Stimulated activated CD4-positive, alpha-beta T cell treated with anti-CD3 and anti-CD28 coated beads, Interleukin-2, amount 100 ng/mL, for 48 hours (primary cell): Measurements from ENCODE around the gene PHAF1.

Experiments used
- DNase-seq, 2 donors: peaks; one replicate each; pipeline ENCODE4 v3.0.0-alpha.2; 2020

The PHAF1 gene

DNA sequence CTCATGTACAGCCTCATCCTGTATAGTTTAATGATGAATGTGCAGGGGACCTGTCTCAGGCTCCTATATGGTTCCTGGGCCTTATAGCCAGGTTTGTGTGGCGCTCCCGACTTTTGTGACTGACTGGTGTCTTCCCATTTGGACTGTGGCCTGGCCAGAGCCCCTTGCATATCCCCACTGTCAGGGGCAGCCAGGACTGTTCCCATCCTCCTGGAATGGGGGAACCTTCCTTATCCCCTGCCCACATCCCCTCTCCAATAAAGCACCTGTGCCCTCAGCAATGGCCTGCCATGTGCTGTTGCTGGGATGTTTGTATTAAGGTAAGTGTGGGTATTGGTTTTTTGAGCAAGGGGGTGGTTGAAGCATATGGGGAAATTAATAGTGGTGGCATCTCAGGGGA lies 38.5 kb downstream of the PHAF1 start:
- DNase-seq = no peak

DNA sequence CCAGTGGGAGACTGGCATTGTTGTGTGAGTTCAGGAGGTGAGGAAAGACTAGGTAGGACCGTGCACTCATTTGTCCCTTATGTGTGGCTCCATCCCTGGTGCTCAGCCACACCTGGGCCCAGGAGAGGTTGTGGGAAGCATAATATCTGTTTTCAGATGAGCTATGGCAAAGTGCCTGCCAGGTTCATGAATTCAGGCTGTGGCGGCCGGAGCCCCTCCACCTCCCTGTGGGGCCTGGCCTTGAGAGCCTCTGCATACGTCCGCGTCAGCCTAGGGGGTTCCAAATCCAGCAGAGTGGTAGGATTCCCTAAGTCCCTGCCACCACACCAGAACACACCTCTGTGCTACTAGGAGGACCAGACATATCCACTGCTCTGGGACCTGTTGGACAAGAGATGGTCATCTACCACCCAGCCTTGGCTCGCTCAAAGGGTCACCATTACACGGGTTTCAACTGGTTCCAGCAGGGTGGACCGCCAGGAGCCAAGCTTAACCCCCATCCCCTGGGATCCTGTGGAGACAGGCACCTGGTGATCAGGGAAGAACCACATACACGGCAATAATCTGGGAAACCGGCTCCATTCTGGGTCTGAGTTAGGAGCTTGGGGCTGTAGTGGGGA lies 39.0 kb downstream of the PHAF1 start:
- no peak for DNase-seq

DNA sequence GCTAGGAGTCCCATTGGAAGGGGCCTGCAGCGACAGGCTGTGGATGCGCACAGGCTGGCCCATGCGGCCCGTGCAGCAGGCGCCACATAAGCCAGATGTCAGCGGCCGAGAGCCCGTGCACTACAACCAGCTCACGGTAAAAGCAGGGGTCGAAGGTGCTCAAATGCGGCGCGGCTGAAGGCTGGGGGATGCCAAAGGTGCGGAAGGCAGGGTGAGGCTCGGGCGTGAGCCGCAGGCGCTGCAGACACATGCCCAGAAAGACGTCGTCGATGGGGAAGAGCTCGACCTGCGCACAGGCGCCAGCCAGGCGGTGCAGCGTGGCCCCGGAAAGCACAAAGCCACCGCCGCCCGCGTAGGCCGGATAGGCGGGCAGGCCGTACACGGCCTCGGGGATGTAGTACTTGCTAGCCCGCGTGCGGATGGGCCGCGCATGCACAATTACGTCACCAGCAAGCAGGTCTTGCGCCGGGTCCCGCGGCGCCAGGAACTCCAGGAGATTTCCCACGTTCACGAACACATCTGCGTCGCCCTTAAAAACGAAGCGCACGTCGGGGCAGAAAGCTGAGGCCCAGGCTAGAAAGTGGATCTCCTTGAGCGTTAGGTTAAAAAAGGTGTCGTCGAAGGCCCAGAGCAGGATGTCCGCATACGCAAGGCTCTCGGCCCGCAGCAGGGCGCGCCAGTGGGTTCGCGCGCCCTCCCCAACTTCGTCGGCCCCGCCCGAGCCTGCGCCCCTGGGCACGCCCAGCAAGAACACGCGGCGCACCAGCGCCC lies 39.7 kb downstream of the PHAF1 start:
- DNase-seq = no peak

DNA sequence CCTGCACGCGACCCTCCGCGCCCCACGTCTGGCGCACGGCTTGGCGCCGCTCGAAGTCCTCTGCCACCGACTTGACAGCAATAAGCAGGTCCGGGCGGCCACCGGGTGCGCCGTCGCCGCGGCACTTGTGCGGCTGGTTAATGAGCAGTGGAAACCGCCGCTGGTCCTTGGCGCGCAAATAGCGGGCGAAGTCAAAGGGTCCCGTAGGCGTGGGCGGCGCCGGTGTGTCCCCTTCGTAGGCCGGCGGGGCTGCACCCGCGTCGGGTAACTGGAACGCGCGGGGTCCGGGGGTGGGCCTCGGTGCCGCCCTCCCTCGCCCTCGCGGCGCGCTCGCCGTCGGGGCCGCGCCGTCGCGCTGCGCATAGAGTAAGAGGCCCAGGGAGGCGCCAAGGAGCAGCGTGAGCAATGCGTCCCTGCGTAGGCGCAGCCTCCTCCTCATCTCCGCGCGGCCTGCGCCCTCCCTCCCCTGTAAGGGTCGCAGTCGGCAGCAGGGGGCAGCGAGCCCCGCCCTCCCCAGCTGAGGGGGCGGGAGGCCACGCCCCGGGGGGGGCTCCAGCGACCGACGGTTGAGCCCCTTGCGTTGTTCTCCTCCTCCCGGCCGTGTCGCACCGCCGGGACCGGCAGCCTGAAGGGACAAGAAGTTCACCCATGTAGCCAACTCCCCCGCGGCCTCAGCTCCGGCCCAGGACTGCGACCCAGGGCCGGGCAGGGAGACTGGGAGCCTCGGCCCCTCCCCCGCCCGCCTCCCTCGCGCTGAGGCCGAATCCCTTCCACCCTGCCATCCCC lies 40.5 kb downstream of the PHAF1 start:
- DNase-seq = peak in 1 of 2 donors; percentile 36

DNA sequence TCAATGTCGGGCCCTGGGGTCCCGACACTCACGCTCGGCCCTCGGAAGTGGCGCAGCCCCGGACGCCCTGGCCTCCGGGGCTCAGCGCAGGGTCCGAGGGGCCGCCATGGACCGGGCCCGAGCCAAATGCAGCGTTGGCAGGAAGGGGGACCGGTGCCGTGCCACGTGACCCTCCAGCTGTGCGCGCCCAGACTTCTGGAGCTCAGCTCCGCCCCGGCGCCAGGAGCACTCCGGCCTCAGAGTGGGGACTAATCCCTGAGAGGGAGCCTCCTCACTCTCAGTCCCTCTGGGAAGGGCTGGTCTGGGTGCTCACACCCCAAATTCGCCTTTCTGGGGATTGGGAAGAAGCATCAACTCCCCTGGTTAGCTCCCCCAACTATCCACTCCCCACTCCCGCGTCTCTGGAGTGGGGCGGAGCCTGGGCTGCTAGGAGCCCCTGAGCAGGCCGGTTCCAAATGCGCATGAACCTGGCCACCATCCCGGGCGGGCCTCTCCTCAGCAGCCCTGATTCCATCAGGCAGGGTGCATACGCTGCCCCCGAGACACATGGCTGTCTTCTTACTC lies 41.2 kb downstream of the PHAF1 start, which contains the start of gene B3GNT9:
Gene B3GNT9 (minus strand): TSS at position 166 of the 564 bp plus-strand sequence. CDS start 513 bp downstream, outside the sequence.
- DNase-seq = no peak

DNA sequence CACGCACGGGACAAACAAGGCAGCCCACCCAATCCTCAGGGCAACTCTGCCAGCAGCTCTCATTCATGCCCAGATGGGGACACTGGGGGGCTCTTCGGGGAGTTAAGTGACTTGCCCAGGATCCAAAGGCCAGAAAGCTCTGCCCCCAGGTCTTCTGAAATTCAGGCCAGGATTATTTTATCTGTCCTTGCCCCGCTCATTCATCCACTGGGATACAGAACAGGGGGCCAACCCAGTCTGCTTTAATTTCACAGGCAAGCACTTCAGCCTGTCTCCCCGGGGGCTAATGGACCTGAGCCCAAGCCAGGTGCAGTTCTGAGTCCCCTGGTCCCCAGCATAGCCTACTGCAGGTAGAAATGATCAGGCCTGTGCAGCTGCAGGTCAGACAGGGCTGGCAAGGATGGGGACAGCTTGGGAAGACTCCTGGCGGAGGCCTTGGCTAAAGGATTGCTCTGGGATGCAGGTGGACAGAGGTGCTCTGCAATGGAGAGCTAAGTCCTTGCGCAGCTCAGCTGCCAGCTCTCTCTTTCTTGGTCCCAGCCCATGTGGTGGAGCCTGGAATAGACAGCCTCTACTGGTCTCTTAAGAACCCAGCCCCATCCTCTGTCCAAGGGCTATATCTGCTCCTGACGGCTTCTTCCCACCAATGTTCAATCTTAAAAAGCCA lies 41.8 kb downstream of the PHAF1 start:
- no peak for DNase-seq

DNA sequence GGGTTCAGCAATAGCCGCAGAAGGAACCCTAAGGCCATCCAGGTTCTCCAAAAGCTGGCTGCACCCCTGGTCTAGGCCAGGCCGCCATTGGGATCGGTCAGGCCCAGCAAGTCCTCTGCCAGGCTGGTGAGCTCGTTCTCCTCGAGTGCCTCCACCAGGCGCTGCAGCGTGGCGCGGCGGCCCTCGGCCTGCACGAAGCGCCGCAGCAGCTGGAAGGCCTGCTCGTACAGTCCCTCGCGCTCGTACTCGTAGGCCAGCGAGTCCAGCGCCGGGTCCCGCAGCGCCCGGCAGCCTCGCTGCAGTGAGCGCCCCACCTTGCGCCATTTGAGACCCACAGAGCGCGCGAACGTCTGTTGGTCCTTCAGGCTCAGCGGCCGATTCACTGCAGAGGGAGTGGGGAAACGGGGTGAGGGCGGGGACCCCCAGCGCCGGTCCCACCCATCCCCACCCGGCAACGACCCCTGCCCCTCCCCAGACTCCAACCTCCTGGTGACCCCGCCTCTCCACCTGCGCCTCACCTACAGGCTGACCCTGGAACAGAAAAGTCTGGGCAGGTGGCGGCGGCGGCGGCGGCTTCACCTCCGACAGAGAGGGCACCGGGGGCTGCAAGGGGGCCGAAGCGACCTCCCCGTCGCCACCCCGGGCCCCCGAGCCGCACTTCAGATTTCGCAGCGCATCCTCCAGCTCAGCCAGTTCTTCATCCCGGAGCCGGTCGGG lies 45.0 kb downstream of the PHAF1 start:
- DNase-seq = no peak

DNA sequence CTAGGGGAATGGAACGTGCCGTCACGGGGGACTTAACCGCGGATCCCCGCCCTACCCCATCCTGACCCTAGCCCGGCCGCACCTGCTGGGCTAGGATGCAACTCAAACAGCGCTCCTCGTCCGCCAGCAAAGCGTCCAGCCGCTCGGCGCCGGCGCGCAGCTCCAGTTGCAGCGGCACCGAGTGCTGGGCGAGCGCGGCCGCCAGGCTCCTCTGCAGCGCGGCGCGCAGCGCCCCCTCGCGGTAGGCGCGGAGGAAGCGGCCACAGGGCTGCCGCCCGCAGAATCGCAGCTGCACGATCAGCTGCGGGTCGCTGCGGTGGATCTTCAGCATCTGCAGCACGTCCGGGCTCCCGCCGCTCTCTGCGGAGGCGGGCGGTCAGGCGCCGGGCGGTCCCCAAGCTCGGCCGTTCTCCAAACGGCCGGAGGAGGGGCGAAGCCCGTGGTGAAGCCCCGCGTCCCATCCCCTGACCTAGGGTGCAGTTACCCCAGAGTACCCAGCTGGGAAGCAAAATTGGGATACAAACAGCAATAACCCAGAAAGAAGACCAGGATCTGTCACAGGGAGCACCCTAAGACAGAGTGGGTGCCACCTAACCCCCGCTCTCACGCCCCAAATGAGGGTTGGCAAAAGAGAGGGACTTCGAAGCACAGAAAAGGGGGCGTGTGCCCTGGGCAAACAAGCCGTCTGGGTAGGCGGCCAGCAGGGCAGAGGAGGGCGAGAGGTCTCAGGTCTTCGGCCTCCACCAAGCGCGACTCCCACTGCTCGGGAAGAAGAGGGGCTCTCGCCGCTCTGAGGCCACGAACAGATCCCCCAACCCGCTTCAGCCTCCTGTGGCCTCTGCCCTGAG lies 45.8 kb downstream of the PHAF1 start:
- DNase-seq = peak; percentile 77 to 86

DNA sequence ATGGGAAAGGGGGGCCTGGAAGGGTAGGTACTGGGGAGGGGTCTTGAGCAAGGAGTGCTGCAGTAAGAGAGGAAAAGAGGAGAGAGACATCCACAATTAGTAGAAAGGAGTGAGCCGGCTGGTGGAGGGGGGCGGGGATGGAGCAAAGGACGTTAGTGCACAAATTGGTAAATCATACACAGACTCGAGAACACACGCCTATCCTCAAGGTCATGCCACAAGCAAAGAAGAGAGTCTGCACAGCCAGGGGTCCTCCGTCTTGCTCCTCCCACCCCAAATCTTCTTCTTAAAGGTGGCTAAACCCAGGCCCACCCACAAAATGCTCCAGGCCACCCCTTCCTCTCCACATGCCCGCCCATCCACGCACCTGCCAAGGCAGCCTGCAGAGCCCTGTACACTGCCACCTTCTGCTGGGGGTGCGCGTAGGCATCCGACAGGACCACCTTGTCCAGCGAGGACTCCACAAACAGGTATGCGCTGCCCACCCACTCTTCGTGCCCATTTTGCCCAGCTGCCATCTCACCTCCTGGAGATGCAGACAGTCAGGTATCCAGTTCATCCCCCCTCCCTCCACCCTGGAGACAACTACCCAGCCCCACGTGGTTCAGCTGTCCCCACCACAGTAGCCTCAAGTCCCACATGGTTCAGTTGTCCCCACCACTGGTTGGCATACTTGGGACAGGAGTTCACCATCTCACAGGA lies 46.6 kb downstream of the PHAF1 start:
- no peak for DNase-seq

DNA sequence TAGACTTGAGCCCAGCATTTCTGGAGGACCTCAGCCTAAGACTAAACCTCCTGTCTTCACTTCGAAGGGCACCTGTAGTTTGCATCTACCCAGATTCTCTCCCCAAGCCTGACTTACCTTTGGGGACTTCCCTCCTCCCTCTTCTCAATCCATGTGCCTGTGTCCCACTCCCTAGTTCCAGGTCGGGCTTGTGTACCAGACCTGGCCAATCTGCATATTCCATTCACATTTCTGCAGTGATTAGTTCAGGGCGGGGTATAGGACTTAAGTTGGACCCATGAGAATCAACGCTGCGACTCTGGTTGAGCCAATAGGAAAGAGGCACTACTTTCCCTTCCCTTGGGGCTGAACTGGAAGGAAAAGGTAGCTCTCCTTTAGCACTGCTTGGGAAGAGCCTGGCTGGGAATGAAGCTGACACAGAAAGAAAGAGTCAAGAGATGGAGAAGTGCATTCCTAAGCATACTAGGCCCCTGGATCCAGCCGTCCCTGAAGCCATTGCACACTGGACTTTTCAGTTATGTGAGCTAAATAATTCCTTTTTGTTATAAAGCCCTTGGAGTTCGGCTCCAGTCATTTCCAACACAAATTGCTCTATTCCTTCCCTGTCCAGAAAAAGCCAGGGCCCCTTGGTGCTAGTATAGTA lies 47.5 kb downstream of the PHAF1 start:
- DNase-seq = no peak

DNA sequence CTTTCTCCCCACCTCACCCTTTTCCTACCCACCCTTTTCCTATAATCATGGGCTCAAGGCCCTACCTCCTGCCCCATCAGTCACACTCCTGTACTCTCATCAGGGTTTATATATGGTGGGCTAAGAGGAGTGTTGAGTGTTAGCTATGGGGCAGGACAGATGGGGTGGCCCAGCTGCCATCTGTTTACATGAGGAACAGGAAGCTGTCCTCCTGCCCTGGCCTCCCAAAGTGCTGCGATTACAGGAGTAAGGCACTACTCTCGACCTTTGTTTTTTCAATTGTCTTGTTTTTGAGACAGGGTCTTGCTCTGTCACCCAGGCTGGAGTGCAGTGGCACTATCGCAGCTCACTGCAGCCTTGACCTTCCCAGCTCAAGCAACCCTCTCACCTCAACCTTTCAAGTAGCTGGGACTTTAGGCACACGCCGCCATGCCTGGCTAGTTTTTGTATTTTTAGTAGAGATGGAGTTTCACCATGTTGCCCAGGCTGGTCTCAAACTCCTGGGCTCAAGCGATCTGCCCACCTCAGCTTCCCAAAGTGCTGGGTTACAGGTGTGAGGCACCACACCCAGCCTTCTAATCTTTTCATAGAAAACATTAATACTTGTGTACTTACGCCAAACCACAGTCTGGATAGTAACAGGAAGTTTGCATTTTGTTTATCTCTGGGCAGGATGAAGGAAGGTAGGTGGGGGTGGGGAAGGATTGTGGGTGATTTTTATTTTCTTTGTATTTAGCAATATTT lies 48.3 kb downstream of the PHAF1 start:
- DNase-seq = no peak

DNA sequence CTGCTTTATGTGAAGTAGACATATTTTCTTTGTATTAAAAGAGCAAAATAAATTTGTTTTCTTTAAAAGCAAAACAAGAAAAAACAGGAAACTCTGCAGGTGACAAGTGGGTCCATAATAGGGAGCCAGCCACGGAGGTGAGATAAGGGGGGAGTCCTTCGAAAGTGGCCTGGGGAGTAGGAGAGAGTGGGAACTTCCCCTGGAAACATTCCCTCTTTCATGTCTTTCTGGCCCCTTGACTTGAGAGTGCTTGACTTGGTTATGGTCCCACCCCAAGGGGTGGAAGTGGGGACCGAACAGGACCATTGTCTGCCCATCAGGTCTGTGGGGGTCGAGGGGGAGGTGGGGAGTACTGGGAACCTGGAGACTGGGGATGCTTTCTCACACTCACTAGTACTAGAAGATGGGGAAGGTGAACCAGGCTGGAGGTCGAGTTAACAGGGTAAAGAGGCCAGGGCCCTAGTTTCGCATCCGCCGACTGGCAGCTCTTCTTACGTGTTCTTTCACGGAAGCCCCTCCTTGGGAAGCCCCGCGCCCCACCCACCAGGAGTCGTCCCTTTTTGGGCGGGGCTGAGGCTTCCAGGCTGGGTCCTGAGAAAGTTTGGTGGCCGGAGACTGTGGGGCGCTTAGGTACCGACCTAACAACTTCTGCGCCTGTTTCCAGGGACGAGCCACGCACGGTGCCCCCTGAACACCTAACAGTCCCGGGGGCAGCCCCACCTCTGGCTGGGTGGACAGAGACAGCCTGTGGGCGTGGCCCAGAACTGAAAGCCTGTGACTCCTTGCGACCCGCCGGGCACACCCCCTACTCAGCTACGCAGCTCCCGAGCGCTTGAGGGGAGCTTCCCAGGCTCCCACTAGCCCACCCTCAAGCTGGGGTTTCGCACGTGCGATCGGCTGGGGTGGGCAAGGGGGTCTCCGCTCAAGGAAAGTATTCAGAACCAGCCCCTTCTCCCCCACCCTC lies 49.2 kb downstream of the PHAF1 start:
- peak; percentile 69 to 73 for DNase-seq

DNA sequence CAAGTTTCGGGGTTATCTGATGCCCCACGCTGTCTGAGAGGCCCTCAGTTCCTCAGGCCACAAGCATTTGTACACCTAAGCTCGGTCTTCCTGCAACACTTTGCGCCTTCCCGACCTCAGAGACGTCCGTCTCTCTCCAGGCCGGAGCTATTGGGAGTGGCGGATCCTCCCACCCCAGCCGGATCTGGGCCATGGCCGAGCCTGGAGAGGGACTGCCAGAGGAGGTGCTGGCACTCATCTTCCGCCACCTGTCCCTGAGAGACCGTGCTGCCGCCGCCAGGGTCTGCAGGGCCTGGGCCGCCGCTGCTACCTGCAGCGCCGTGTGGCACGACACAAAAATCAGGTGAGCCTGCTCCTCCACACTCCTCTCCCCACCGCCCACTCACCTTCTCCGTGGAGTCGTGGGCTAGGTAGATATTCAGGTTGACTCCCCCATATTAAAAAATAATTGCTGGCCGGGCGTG lies 51.9 kb downstream of the PHAF1 start:
- DNase-seq = no peak

DNA sequence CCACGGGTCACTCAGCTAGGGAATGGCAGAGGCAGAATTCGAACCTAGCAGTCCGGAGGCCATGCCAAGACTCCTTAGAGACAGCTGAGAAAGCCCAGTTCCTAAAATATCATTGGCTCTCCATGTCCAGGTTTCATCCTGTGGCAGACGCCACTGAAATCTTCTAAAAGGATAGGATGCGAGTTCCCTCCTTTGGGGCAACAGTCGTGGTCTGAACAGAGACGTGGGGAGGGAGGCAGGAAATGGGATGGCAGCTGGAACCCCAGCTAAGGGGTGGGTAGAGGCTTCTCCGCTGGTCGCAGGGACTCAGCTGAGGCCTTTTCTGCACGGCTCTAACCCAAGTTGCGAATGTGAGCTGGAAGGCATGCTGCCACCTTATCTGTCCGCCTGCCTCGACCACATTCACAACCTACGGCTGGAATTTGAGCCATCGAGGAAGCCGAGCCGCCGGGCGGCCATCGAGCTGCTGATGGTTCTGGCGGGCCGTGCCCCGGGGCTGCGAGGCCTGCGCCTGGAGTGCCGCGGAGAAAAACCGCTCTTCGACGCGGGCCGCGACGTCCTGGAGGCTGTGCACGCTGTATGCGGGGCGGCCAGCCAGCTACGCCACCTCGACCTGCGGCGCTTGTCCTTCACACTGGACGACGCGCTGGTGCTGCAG lies 52.9 kb downstream of the PHAF1 start:
- DNase-seq = no peak

DNA sequence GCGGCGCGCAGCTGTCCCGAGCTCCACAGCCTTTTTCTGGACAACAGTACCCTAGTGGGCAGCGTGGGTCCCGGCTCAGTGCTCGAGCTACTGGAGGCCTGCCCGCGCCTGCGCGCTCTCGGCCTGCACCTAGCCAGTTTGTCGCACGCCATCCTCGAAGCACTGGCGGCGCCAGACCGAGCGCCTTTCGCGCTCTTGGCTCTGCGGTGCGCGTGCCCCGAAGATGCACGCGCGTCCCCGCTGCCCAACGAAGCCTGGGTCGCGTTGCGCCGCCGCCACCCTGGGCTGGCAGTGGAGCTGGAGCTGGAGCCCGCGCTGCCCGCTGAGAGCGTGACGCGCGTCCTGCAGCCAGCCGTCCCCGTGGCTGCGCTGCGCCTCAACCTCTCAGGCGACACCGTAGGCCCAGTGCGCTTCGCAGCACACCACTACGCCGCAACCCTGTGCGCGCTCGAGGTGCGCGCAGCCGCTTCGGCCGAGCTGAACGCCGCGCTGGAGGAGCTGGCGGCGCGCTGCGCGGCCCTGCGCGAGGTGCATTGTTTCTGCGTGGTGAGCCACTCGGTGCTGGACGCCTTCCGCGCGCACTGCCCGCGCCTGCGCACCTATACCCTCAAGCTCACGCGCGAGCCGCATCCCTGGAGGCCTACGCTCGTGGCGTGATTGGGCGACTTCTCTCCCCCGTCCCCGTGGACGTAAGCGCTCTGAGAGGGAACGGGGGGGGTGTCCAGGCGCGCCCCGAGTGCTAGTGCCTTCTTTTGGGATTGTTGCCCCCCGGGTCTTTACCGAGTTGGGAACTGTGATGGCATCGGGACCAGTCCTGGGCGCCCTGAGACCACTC lies 53.6 kb downstream of the PHAF1 start:
- peak in 1 of 2 donors; percentile 51 for DNase-seq

DNA sequence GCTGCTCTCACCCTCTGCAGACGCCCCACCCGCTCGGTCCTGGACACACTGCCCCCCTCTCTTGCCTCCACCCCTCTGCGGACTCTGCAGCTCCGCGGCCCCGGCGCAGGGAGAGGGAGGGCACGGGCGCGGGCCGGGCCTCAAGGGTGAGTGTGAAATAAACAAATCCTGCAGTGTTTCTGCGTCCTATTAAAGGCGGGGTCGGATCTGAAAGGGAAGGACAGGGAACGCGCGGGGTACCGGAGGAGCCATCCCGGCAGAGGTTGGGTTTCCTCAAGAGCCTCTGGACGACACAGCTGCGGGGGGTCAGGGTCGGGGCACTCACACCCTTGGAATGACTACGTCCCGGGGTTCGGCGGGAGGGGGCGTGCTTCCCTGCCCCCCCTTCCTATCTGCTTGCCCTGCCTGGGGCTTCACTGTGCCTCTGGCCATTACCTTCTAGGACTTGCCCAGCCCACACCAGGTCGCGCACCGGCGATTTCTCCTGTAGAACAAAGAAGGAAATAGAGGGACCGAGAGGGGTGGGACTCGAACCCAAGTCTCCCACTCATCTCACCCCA lies 54.3 kb downstream of the PHAF1 start:
- DNase-seq = no peak
